Stimulated activated CD4-positive, alpha-beta T cell treated with anti-CD3 and anti-CD28 coated beads, Interleukin-4, amount 100 ng/mL, for 4 hours (primary cell): ENCODE results near the gene BFAR.
"Not testable (repeated sequence)": the region's sequence is repeated elsewhere in the genome, so short reads cannot be mapped to it uniquely, and the experiment has no call there.

ENCODE experiments used
- DNase-seq, 2 experiments: peaks; one replicate each; pipeline ENCODE4 v3.0.0-alpha.2; 2020

The BFAR gene

DNA sequence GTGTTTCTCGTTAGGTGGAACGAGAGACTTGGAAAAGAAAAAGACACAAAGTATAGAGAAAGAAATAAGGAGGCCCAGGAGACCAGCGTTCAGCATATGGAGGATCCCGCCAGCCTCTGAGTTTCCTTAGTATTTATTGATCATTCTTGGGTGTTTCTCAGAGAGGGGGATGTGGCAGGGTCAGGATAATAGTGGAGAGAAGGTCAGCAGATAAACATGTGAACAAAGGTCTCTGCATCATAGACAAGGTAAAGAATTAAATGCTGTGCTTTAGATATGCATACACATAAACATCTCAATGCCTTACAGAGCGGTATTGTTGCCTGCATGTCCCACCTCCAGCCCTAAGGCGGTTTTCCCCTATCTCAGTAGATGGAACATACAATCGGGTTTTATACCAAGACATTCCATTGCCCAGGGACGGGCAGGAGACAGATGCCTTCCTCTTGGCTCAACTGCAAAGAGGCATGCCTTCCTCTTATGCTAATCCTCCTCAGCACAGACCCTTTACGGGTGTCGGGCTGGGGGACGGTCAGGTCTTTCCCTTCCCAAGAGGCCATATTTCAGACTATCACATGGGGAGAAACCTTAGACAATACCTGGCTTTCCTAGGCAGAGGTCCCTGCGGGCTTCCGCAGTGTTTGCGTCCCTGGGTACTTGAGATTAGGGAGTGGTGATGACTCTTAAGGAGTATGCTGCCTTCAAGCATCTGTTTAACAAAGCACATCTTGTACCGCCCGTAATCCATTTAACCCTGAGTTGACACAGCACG lies 3.6 kb downstream of the BFAR start:
- not testable (repeated sequence) for DNase-seq

DNA sequence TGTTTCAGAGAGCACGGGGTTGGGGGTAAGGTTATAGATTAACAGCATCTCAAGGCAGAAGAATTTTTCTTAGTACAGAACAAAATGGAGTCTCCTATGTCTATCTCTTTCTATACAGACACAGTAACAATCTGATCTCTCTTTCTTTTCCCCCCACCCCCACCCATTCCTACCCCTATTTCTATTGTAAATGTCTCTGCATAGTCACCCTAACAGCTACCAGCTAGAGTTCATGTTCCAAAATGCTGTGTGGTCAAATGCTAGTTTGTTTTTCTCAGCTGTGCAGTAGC lies 4.1 kb downstream of the BFAR start:
- not testable (repeated sequence) for DNase-seq

DNA sequence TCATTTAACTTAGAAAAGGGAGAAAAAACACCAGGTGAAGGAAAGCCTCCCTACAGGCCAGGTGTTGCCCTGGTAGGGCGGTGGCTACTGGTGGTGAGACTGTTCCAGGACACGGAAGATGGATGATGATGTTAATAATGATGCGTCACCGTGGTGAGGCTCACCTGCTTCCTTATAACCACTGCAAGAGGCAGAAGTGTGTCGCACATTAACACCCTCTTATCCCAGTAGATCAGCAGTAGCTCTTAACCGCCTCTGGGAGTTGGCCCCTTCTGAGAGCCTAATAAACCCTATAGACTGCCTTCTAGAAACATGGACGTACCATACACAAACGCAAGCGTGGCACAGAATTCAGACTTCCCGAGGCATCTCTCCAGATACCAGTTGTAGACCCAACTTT lies 7.8 kb downstream of the BFAR start:
- no peak for DNase-seq

DNA sequence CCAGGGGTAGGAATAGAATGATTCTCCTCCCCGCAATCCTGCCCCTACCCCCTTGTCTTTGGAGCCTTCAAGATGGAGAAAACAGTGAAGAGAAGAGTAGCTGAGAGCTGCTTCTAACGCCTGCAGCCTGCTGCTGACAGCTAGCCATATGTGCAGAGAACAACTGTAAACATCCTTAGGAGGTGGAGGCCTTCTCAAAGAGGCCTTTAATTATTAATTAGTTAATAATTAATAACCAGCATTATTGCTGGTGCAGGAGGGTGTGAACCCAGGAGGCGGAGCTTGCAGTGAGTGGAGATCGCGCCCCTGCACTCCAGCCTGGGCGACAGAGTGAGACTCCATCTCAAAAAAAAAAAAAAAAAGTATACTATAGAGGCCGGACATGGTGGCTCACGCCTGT lies 8.5 kb downstream of the BFAR start:
- no peak for DNase-seq

DNA sequence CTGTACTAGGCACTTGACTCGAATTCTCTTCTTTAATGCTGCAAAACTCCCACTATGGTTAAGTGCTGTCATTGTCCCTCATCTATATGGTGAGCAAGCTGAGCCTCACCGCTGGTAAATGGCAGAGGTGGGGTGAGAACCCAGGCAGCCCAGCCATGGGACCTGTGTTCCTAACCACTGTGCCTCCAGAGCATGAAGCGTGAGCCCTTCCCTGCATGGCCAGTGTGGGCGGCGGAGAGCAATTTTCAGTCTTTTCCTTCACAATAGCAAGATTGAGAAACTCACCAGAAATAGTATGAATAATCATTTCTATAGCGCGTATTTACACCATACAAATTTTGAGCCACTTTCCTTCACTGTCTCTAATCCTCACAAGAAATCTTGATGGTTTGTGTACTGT lies 9.2 kb downstream of the BFAR start:
- DNase-seq: no peak

DNA sequence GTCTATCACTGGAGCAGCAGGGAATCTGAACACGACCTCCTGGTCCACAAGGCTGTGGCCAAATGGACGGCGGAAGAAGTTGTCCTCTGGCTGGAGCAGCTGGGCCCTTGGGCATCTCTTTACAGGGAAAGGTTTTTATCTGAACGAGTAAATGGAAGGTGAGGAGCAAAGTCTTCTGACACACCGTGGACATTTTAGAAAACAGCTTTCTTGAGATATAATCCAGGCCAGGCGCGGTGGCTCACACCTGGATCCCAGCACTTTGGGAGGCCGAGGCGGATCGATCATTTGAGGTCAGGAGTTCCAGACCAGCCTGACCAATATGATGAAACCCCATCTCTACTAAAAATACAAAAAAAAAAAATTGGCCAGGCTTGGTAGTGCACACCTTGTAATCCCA lies 17.1 kb downstream of the BFAR start:
- DNase-seq: no peak

DNA sequence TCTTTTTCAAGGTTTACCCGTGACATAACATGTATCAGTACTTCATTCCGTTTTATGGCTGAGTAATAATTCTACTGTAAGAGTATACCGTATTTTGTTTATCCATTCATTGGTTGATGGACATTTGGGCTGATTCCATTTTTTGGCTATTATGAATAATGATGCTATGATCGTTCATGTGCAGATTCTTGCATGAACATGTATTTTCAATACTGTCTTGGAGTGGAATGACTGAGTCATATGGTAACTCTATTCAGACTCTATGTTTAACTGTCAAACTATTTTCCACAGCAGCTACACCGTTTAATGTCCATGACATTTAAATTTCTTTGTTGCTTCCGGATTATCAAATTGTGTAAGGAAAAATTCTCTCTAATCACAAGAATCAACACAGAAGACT lies 17.9 kb downstream of the BFAR start:
- no peak for DNase-seq

DNA sequence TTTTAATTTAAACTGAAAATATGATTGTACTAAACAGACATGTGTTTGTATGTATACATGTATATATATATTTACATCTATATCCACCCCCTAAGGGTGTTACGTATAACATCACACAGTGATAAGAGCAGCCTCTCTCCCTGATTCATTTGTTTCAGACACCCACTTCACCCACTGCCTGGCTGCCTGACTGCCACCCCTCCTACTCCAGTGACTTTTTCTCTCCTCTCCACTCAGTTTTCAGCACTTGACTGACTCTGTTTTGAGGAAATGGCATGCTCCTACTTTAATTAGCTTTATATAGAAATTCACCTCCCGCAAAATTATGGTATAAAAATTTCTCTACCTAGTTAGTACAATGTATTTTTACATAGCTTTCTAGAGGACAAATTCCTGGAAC lies 20.0 kb downstream of the BFAR start:
- DNase-seq: no peak

DNA sequence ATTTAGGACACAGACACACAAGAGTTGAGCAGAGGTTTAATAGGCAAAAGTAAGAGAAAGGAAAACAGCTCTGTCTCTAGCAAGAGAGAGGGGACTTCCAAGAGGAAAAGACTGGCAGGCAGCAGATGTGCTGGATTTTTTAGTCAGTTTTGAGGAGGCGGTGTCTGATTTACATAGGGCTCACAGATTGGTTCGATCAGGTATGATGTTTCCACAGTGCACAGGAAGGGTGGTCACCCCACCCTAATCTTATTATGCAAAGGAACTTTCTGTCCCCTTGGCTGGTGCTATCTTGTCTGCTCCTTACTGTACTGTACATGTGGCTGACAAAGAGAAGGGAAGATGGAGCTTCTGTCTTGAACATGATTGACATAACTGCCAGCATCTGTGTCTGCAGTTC lies 25.3 kb downstream of the BFAR start:
- no peak for DNase-seq

DNA sequence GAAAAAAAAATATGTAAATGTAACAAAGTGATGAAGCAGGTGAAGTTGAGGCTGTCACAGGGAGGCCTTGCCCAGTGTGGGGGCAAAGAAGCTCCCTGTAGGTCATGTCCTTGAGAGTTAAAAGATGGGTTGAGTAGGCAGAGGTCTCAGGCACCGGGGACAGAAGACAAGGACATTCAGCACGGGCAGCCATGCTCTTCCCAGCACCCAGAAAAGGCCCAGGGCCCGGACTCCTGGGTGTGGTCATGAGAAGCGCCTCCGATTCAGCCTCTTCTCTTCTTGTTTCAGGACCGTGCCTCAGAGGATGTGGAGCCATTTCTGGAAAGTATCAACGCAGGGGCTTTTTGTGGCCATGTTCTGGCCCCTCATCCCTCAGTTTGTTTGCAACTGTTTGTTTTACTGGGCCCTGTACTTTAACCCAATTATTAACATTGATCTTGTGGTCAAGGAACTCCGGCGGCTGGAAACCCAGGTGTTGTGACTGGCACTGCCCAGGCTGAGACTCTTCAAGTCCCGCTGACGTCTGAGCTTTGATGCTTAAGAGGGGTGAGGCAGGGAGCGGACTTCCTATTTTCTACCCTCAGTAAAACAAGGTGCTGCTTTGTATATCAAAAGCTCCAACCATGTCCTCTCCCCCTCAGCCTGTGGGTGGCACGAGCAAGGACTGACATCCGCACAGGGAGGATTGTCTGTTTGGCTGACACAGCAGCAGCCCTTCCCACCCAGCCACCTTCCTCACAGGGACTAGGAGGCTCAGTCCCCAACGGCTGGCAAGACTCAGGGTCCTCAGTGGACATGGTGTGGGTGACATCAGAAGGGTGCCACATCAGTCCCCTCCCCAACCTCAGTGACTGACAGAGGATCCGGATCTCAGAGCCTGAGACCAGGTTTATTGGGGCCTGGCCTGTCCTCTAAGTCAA lies 34.9 kb downstream of the BFAR start:
- no peak for DNase-seq

DNA sequence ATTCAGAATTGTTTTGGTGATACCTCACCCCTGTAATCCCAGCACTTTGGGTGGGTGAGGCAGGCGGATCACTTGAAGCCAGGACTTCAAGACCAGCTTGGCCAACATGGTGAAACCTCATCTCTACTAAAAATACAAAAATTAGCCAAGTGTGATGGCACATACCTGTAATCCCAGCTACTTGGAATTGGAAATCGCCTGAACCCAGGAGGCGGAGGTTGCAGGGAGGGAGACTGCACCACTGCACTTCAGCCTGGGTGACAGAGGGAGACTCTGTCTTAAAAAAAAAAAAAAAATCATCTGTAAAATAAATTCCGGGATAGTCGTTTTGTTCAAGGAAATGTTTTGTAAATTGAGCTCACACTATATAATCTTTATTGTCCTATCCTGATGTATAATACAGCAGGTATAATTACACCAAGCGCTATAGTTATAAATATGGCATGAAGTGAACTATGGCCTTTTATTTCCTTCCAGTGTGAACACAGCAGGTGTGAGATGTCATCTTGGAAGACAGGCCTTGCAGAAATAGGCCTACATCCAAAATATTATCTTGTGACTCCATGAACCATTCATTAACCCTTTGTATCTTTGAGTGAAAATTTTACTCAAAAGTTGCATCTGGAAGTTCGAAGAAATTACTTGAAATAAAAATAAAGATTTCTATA lies 35.9 kb downstream of the BFAR start:
- no peak for DNase-seq

DNA sequence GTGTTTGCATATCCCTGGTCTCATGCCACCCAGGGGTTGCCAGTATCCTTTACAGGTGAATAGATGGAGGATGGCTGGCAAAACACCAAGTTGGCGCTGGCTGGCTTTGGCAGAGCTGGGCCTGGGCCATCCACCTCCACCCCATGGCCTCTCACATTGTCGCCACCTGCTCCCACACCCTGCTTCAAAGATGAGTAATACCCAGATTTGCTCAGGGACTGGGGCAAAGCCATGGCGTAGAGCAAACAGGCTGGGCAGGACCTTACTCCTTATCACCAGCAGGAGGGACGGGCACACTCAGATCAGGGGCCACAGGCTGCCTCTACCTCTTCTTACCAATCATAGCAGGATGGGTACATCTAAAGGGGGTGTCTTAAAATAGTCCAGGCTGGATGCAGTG lies 37.0 kb downstream of the BFAR start:
- DNase-seq: no peak

DNA sequence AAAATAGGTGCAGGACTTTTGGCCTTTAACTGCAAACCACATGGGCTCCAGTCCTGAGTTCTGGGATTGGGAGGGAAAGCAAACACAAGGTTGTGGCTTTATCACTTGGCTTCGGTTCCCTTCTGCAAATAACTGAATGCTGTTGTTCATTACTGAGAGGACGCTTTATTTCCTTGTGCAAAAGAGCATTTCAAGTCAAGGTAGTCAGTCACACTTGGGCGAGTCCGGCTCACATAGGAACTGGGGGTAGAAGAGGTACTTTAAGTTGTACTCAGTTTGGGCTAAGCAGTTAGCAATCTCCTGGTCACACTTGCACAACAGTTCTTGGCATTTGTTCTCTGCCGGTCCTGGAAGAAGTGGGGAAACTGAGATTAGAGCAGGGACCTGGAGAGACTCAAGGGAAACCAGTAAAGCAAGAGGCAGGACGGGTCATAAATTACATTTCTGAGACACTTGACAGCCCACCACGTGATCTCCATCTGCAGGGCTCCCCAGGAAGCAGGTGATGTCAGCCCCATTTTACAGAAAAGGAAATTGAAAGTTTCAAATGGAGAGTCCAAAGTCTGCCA lies 39.7 kb downstream of the BFAR start:
- no peak for DNase-seq

DNA sequence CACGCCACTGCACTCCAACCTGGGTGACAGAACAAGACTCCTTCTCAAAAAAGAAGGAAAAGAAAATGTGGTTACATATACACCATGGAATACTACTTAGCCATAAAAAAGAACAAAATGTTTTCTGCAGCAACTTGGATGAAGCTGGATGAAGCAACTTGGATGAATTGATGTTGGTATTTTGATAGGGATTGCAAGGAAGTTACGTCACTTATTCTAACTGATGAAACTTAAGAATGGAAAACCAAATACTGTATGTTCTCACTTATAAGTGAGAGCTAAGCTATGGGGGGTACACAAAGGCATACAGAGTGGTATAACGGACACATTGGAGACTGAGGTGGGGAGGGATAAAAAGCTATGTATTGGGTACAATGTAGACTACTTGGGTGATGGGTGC lies 43.9 kb downstream of the BFAR start:
- DNase-seq: no peak

DNA sequence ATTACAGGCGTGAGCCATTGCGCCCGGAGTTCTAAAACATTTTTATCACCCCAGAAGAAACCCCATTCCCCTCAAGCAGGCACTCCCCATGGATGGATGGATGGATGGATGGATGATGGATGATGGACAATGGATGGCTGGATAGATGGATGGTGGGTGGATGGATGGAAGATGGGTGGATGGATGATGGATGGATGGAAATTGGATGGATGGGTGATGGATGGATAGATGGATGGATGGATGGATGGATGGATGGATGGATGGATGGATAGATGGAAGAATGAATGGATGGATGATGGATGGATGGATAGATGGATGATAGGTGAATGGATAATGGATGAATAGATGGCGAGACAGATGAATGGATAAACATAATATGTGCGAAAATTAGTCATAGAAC lies 44.9 kb downstream of the BFAR start:
- DNase-seq: no peak

DNA sequence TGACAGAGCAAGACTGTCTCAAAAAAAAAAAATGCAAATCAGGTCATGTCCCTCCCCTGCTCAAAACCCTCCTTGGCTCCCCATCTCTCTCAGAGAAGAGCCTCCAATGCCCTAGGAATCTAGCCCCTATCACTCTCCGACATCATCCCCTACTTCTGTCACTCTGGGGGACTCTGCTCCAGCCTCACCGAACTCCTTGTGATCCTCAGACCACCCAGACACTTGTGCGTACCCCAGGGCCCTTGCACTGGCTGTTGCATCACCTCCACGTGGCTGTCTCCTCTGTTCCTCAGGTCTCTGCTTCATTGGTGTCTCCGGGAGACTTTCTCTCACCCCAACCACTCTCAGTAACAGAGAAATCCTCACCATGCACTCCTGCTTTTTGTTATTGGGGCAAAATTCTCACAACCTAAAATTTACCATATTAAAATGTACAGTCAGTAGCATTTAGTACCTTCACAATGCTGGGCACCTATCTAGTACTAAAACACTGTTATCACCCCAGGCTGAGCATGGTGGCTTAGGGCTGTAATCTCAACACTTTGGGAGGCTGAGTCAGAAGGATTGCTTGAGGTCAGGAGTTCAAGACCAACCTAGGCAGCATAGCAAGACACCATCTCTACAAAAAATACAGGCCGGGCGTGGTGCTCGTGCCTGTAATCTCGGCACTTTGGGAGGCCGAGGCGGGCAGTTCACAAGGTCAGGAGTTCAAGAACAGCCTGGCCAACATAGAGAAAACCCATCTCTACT lies 46.2 kb downstream of the BFAR start:
- DNase-seq: no peak

DNA sequence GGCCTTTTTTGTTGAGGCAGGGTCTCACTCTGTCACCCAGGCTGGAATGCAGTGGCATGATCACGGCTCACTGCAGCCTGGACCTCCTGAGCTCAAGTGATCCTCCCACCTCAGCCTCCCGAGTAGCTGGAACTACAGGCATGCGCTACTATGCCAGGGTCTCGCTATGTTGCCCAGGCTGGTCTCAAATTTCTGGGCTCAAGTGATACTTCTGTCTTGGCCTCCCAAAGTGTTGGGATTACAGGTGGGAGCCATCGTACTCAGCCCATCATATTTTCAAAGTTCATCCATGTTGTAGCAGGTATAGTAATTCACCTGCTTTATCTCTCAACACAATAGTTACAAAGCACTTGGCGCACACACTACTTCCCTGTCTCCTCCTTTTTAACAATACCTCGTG lies 47.6 kb downstream of the BFAR start:
- DNase-seq: not testable (repeated sequence)

DNA sequence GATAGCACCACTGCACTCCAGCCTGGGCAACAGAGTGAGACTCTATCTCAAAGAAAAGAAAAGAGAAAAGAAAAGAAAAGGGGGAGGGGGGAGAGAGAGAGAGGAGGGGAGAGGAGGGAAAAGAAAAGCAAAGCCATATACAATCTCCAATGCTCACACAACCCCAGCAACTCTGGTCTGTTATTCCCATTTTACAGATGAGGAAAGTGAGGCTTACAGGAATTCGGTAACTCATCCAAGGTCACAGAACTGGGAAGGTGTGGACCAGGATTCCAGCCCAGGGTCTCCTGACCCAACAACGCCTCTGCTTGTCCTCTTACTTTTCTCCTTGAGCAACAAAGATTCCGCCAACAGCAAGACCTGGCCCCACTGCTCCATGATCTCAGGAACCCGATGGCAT lies 48.4 kb downstream of the BFAR start:
- DNase-seq: no peak

DNA sequence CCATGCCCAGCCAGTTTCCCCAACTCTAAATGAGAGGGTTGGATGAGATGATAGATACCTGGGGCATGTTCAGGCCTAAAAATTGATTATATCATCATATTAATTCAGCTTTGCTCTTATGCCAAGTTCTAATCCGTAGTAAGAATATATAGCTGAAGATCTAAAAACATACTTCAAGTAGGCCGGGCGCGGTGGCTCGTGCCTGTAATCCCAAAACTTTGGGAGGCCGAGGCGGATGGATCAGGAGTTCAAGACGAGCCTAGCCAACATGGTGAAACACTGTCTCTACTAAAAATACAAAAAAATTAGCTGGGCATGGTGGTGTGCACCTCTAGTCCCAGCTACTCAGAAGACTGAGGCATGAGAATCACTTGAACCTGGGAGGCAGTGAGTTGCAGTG lies 49.4 kb downstream of the BFAR start:
- DNase-seq: no peak

DNA sequence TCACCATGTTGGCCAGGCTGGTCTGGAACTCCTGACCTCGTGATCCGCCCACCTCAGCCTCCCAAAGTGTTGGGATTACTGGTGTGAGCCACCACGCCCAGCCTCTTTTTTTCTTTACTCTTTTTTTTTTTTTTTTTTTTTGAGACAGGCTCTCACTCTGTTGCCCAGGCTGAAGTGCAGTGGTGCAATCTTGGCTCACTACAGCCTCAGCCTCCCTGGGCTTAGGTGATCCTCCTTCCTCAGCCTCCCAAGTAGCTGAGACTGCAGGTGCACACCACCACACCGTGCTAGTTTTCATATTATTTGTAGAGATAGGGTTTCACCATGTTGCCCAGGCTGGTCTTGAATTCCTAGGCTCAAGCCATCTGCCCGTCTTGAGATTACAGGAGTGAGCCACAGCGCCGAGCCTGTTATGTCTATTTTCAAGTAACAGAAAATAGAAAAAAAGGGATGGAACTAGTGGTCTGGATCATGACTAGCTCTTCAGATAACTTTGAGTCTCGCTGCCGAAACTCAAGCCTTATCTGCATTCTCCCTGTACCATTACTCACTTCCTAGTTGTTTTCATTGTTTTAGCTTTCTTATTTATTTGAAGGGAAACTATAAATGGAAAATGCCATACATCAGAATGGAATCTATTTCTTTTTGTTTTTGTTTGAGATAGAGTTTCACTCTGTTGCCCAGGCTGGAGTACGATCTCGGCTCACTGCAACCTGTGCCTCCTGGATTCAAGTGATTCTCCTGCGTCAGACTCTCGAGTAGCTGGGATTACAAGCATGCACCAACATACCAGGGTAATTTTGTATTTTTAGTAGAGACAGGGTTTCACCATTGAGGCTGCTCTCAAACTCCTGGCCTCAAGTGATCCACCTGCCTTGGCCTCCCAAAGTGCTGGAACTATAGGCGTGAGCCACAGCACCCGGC lies 53.4 kb downstream of the BFAR start:
- DNase-seq: not testable (repeated sequence)

DNA sequence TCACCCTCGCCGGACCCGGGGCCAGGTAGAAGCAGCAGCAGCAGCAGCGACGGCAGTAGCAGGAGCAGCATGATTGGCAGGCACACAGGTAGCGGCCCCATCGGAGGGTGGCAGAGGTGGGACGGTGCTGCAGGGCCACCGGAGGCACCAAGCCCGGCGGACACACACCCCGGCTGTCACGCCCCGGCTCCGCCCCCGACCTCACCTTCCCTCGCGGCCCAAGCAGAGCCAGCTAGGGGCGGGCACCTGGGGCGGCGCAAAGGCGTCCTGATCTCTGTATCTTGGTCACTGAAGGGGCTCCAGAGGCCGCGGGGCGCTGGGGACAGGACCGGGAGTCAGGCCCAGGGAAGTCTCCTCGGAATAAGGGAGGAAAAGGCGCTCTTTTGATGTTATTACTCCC lies 61.4 kb downstream of the BFAR start, which contains the start of gene PLA2G10:
Gene PLA2G10, minus strand, starts transcription at position 180 of the 400 bp plus-strand sequence. Its CDS starts 79 bp downstream, at position 101.
- DNase-seq: not testable (repeated sequence)
